Thyroid gland (tissue), 4 donors: ENCODE data around the gene C5orf52.

Experiments used
- CTCF ChIP-seq, 6 experiments: fragments of 200-600 bp in 3 of 6; fragments of 450-650 bp in 3 of 6; sonication (generic) in 3 of 6; IDR thresholded peaks; one replicate each; pipeline ENCODE4 v1.5.1; 2016 to 2019; ENCODE audit warnings: antibody characterized with exemption in 6 of 6, mild to moderate bottlenecking in 2 of 6, inconsistent platforms in 1 of 6, moderate library complexity in 1 of 6
- POLR2A ChIP-seq, 2 donors: fragments of 450-650 bp; IDR thresholded peaks; one replicate each; pipeline ENCODE4 v1.6.1; 2017; ENCODE audit warnings: antibody characterized with exemption in 2 of 2, mild to moderate bottlenecking in 2 of 2, moderate library complexity in 1 of 2

- no peak for TF ChIP-seq CTCF (IDR thresholded peaks at IDR 0.05)
- no peak for TF ChIP-seq POLR2A (IDR thresholded peaks at IDR 0.05)
Observed at GRCh38 chr5:157665467-157666070, 5.8 kb upstream of the C5orf52 start.
